ENCODE data around the gene SRRM4.

SRRM4 gene, protein sequence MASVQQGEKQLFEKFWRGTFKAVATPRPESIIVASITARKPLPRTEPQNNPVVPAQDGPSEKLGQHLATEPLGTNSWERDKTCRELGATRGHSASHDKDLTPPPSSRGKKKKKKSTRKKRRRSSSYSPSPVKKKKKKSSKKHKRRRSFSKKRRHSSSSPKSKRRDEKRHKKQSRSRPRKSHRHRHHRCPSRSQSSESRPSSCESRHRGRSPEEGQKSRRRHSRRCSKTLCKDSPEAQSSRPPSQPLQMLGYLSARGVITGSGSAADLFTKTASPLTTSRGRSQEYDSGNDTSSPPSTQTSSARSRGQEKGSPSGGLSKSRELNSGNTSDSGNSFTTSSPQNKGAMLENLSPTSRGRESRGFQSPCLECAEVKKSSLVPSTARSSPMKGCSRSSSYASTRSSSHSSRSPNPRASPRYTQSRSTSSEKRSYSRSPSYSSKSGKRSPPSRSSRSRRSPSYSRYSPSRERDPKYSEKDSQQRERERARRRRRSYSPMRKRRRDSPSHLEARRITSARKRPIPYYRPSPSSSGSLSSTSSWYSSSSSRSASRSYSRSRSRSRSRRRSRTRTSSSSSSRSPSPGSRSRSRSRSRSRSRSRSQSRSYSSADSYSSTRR

DNA sequence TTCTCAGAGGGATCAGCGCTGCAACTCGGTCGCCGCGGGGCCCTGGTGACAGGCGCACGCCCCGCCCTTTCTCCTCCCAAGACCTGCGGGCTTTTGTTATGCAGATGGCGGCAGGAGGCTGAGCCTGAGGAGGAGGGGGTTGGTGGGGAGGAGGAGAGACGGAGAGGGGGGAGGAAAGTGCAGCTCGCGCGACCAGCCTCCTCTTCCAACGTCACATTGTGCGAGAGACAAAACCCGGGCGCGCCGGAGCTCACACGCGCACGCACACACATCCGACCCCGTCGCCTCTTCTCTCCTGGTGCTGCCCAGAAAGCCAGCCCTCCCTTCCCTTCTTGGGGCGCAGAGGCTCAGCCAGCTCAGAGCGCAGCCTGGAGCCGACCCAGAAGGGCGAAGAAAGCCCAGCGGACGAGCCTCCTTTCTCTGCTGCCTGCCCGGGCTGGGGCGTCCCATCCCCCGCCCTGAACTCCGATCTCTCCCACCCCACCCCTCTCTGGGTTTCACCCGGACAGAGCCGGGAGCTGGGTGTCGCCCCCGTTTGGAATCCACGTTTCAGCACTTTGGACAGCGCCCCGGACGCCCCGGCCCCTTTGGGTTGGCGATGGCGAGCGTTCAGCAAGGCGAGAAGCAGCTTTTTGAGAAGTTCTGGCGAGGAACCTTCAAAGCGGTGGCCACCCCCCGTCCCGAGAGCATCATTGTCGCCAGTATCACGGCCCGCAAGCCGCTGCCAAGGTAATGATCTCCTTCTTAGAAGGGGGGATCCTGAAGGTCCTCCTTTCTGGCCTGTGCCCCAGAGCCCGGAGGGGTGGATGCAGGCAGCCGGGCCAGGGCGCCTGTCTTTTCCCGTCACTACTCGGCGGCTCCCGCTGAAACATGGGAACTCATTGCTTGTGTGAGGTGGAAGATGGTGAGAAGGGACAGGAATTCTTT lies at the start of gene SRRM4:
Gene SRRM4 (plus strand): TSS at position 257 of the 927 bp plus-strand sequence. CDS start 342 bp downstream, at position 599.
- no peaks in the 10 kb centered on the region for H3K36me3 ChIP-seq (ENCODE audit: low read depth)
- no peaks in the 10 kb centered on the region for H3K4me1 ChIP-seq (ENCODE audit: insufficient read depth, poor library complexity, severe bottlenecking)
- DNase-seq (ENCODE audit: low spot score) = peak; percentile 39
- ATAC-seq (ENCODE audit: low read depth) = no peak
- no peak within 1 kb of the TSS for H3K27ac ChIP-seq (ENCODE audit: poor library complexity, severe bottlenecking)
- no peak within 1 kb of the TSS for H3K4me3 ChIP-seq (ENCODE audit: severe bottlenecking)
- no peaks in the 10 kb centered on the region for H3K9me3 ChIP-seq (ENCODE audit: severe bottlenecking)
- TF ChIP-seq, protein P1, sequence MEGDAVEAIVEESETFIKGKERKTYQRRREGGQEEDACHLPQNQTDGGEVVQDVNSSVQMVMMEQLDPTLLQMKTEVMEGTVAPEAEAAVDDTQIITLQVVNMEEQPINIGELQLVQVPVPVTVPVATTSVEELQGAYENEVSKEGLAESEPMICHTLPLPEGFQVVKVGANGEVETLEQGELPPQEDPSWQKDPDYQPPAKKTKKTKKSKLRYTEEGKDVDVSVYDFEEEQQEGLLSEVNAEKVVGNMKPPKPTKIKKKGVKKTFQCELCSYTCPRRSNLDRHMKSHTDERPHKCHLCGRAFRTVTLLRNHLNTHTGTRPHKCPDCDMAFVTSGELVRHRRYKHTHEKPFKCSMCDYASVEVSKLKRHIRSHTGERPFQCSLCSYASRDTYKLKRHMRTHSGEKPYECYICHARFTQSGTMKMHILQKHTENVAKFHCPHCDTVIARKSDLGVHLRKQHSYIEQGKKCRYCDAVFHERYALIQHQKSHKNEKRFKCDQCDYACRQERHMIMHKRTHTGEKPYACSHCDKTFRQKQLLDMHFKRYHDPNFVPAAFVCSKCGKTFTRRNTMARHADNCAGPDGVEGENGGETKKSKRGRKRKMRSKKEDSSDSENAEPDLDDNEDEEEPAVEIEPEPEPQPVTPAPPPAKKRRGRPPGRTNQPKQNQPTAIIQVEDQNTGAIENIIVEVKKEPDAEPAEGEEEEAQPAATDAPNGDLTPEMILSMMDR (IDR thresholded peaks at IDR 0.05; ENCODE audit: poor library complexity, severe bottlenecking) = no peak
- H3K27me3 ChIP-seq (ENCODE audit: insufficient read depth, poor library complexity, severe bottlenecking) = peaks cover 17% of the 10 kb centered on the region

- DNase-seq (ENCODE audit: low spot score) (no peak), ATAC-seq (ENCODE audit: low read depth) (no peak)
- Histone ChIP-seq H3K4me3 (ENCODE audit: severe bottlenecking) (no peak overlapping the region), H3K36me3 (ENCODE audit: low read depth) (no peaks in the 10 kb centered on the region), H3K4me1 (ENCODE audit: insufficient read depth, poor library complexity, severe bottlenecking) (no peaks in the 10 kb centered on the region), H3K27ac (ENCODE audit: poor library complexity, severe bottlenecking) (no peak overlapping the region), H3K27me3 (ENCODE audit: insufficient read depth, poor library complexity, severe bottlenecking) (no peaks in the 10 kb centered on the region), H3K9me3 (ENCODE audit: severe bottlenecking) (no peaks in the 10 kb centered on the region)
- TF ChIP-seq, protein P1 (IDR thresholded peaks at IDR 0.05; ENCODE audit: poor library complexity, severe bottlenecking) = no peak
Measured at GRCh38 chr12:118946256-118946655, 35.1 kb upstream of the SRRM4 start.

DNA sequence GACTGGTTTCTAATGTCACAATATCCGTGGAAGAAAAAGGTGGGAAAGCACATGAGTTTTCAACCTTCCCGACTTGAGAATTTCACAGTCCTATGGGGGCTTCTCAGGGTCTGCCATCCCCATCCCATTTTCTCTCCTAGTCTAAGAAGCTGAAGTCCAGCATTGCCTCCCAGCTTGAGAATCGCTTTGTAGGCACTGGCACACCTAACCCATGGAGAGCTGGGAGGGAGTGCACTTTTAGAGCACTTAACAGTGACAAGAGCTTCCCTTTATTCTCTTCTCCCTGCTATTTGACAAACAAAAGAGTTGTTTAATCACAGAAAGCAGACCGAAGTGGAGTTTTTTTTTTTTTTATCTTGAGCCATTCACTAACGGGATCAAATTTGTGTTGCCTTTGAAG lies 22.8 kb upstream of the SRRM4 start:
- Histone ChIP-seq H3K27me3 (ENCODE audit: insufficient read depth, poor library complexity, severe bottlenecking) (no peaks in the 10 kb centered on the region), H3K4me3 (ENCODE audit: severe bottlenecking) (no peak overlapping the region), H3K4me1 (ENCODE audit: insufficient read depth, poor library complexity, severe bottlenecking) (no peaks in the 10 kb centered on the region), H3K9me3 (ENCODE audit: severe bottlenecking) (no peaks in the 10 kb centered on the region), H3K36me3 (ENCODE audit: low read depth) (no peaks in the 10 kb centered on the region), H3K27ac (ENCODE audit: poor library complexity, severe bottlenecking) (no peak overlapping the region)
- no peak for DNase-seq (ENCODE audit: low spot score)
- no peak for ATAC-seq (ENCODE audit: low read depth)
- TF ChIP-seq, protein P1 (IDR thresholded peaks at IDR 0.05; ENCODE audit: poor library complexity, severe bottlenecking) = no peak

- TF ChIP-seq, protein P1 (IDR thresholded peaks at IDR 0.05; ENCODE audit: poor library complexity, severe bottlenecking) = no peak
- Histone ChIP-seq H3K36me3 (ENCODE audit: low read depth) (no peaks in the 10 kb centered on the region), H3K27me3 (ENCODE audit: insufficient read depth, poor library complexity, severe bottlenecking) (no peaks in the 10 kb centered on the region), H3K9me3 (ENCODE audit: severe bottlenecking) (no peaks in the 10 kb centered on the region), H3K27ac (ENCODE audit: poor library complexity, severe bottlenecking) (no peak overlapping the region), H3K4me3 (ENCODE audit: severe bottlenecking) (no peak overlapping the region), H3K4me1 (ENCODE audit: insufficient read depth, poor library complexity, severe bottlenecking) (no peaks in the 10 kb centered on the region)
- DNase-seq (ENCODE audit: low spot score) = no peak
- ATAC-seq (ENCODE audit: low read depth) = no peak
Measured at GRCh38 chr12:118959348-118959747, 22.0 kb upstream of the SRRM4 start.
